BJ (cell line): ENCODE measurements around the gene WNT11. TPM values are rescaled to one million over a fixed set of nuclear protein-coding genes. Genes with fewer than 3 reads are reported as not detected.

ENCODE experiments used
- CTCF ChIA-PET: fragments of 350-600 bp; formaldehyde crosslinking; extraction: SDS; loops from one replicate; lab custom pipeline; 2021; ENCODE audit warnings: antibody characterized with exemption, inconsistent platforms; lab: Yijun Ruan, JAX
- POLR2A ChIA-PET: fragments of 300-600 bp; sonication (Branson Sonifier 250); formaldehyde crosslinking; extraction: SDS; loops from one replicate; lab custom pipeline; 2021; ENCODE audit warnings: antibody characterized with exemption; lab: Charles Lee
- DNase-seq: peaks from one replicate; pipeline ENCODE4 v3.0.0-alpha.2; 2011; ENCODE audit warnings: low read depth
- H3K27me3 ChIP-seq: 2 replicates; pipeline ENCODE4 v1.6.0; 2011; ENCODE audit warnings: low read length; ENCODE audit not compliant: control insufficient read depth, insufficient read depth
- H3K36me3 ChIP-seq: 2 replicates; pipeline ENCODE4 v1.5.1; 2011; ENCODE audit warnings: low read length; ENCODE audit not compliant: control insufficient read depth, insufficient read depth
- H3K4me3 ChIP-seq: 2 replicates; pipeline ENCODE4 v1.5.1; 2011; ENCODE audit warnings: low read depth, mild to moderate bottlenecking, control low read depth, low read length
- polyA plus RNA-seq: library from polyadenylated mRNA; depleted of rRNA; stranded (reverse); fragments of >200 nt; gene quantifications from 2 replicates; pipeline ENCODE4 v1.2.3, GENCODE V29; 2011
- TF ChIP-seq, protein P1 (sequence below): IDR thresholded peaks from 2 replicates; pipeline ENCODE4 v1.5.1; 2011; ENCODE audit warnings: low read depth, mild to moderate bottlenecking, control low read depth, inconsistent platforms, low read length, moderate library complexity; ENCODE audit not compliant: insufficient read depth

Gene WNT11
- polyA plus RNA-seq, 1 experiment, result 0.25 TPM

DNA sequence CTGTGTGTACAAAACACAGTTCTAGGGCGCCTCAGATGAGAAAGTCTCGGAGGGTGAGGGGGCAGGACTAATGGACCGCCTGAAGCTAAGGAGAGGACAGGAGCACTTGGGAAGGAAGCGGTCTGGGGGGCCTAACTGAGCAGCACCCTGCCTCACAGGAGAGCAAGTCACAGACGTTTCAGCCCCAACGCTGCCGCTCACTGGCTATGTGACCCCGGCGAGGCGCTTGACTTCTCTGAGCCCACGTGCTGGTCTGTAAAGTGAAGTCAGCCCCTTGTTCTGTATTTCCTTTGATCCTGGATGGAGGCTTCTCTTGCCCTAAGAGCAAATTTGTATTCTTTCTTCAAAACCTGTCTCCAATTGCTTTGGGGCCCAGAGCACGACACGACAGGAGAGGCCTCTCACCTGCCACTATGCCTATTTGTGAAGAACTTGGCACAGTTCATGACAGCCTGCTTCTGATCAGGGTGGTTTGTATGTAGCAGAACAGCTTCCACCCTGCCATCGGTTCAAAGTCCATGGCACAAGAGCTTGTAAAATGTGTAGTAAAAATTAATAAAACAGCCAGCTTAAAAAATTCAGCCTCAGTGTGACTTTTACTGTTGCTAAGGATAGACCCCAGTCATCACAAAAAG lies 59.1 kb downstream of the WNT11 start:
- CTCF ChIA-PET, result interaction anchor here (0.9 to 1.6 kb wide), 5 partner anchors 9 to 250 kb away, joined by 3 to 5 read pairs (median 3); no protein-coding TSS in a partner anchor

DNA sequence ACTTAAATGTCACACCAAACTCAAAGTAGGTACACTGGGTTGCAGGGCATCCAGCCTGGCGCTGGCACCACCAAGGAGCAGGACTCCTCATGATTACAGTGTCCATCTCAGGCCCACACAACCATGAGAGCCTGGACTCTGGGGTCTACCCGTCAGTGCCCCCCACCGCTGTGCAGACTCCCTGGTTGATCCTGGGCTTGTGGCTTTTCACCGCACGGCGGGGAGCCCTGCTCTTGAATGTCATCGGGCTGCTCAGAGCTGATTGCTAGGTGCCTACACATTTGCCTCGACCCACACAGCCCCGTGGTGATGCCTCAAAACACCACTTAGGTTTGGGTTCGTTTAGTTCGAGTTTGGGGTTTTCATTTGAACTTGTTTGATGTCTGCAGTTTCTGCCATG lies 63.0 kb downstream of the WNT11 start:
- POLR2A ChIA-PET, result interaction anchor here (0.6 kb wide), 1 partner anchor 10 kb away, joined by 3 read pairs; no protein-coding TSS in a partner anchor

More for the DNA sequence above, 59.1 kb downstream of the WNT11 start:
- no peak for DNase-seq
- TF ChIP-seq, protein P1, sequence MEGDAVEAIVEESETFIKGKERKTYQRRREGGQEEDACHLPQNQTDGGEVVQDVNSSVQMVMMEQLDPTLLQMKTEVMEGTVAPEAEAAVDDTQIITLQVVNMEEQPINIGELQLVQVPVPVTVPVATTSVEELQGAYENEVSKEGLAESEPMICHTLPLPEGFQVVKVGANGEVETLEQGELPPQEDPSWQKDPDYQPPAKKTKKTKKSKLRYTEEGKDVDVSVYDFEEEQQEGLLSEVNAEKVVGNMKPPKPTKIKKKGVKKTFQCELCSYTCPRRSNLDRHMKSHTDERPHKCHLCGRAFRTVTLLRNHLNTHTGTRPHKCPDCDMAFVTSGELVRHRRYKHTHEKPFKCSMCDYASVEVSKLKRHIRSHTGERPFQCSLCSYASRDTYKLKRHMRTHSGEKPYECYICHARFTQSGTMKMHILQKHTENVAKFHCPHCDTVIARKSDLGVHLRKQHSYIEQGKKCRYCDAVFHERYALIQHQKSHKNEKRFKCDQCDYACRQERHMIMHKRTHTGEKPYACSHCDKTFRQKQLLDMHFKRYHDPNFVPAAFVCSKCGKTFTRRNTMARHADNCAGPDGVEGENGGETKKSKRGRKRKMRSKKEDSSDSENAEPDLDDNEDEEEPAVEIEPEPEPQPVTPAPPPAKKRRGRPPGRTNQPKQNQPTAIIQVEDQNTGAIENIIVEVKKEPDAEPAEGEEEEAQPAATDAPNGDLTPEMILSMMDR, result no peak
- H3K4me3 ChIP-seq, result no peak overlapping the region
- POLR2A ChIA-PET, result no interaction called here
- H3K27me3 ChIP-seq, result no peaks in the 10 kb centered on the region; the same call in 1 of the 2 replicates
- no peaks in the 10 kb centered on the region for H3K36me3 ChIP-seq

DNA sequence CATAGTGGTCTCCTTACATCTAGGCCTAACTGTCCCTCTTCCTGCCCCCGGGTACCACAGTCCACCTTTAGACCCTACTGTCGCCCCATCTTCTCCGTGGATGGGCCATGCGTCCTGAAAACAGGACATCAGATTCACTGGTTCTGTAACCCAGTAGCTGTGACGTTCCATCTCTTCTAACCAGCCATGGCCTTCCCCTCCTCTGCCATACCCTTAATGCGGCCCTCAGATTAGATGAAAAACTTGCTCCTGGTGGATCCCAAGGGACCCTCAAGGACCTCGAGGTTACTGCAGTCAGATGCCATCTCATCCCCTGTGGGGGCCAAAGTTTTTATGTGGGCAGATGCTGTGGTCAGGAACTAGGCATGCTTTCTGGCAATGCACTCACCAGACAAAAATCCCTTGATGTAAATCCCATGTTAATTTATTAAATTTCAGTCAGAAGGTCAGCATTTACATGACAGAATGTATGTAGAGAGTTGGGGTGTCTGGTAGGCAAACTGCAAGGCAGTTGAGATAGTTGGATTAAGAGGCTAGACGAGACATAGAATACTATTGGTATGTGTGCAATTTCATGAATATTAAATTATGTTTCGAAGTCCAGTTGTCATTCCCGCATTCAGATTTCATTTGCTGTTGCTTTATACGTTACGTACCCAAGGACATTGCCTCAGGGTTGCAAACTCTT lies 64.3 kb downstream of the WNT11 start:
- ChIA-PET POLR2A (no interaction called here), CTCF (interaction anchor here (1.1 to 1.4 kb wide), 3 partner anchors 10 to 245 kb away, joined by 3 to 9 read pairs (median 3); no protein-coding TSS in a partner anchor)
- no peak for DNase-seq

More for the DNA sequence above, 63.0 kb downstream of the WNT11 start:
- DNase-seq, result no peak
- CTCF ChIA-PET, result interaction anchor here (0.5 to 1.8 kb wide), 3 partner anchors 9 to 333 kb away, joined by 3 to 6 read pairs (median 3); no protein-coding TSS in a partner anchor
- Histone ChIP-seq H3K27me3 (no peaks in the 10 kb centered on the region), H3K36me3 (no peaks in the 10 kb centered on the region), H3K4me3 (no peak overlapping the region)
- TF ChIP-seq, protein P1, result no peak

DNA sequence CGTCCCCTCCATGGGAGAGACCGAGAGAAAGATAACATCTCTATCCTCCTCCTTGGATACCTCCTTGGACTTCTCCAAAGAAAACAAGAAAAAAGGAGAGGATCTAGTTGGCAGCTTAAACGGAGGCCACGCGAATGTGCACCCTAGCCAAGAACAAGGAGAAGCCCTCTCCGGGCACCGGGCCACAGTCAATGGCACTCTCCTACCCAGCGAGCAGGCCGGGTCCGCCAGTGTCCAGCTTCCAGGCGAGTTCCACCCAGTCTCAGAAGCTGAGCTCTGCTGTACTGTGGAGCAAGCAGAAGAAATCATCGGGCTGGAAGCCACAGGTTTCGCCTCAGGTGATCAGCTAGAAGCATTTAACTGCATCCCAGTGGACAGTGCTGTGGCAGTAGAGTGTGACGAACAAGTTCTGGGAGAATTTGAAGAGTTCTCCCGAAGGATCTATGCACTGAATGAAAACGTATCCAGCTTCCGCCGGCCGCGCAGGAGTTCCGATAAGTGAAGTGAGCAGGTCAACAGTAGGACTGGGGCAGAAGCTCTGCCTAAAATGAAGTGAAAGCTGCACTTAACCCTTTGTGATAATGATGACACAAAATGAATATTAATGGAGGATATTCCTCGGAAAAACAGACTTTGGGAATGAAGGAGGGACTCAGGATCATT lies 65.3 kb downstream of the WNT11 start:
- H3K36me3 ChIP-seq, result no peaks in the 10 kb centered on the region
- TF ChIP-seq, protein P1, result no peak
- H3K27me3 ChIP-seq, result no peaks in the 10 kb centered on the region
- H3K4me3 ChIP-seq, result no peak overlapping the region
- ChIA-PET CTCF (interaction anchor here (1.1 to 1.4 kb wide), 2 partner anchors 10 to 11 kb away, joined by 3 to 9 read pairs; no protein-coding TSS in a partner anchor), POLR2A (no interaction called here)
- no peak for DNase-seq

More for the DNA sequence above, 64.3 kb downstream of the WNT11 start:
- TF ChIP-seq, protein P1, result no peak
- Histone ChIP-seq H3K36me3 (no peaks in the 10 kb centered on the region), H3K4me3 (no peak overlapping the region), H3K27me3 (no peaks in the 10 kb centered on the region)

DNA sequence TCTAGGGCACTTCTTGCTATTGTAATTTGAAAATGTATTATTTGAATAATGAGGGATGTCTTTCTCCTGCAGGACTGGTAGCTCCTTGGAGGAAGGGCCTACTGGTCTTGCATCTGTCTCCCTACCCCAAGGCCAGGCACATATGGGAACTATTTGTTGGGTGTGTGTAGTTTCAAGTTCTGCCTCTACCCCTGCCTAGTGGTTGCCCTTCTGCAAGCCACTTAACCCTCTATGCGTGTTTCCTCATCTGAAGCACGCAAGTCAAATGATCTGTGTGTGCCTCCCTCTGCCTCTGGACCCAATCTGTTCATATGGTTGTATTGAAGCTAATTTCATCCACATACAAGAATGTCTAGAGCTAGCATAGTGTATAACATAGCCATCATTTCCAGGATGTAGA lies 67.0 kb downstream of the WNT11 start:
- Histone ChIP-seq H3K4me3 (no peak overlapping the region), H3K36me3 (no peaks in the 10 kb centered on the region), H3K27me3 (no peaks in the 10 kb centered on the region)
- CTCF ChIA-PET, result no interaction called here
- DNase-seq, result no peak
- POLR2A ChIA-PET, result no interaction called here
- TF ChIP-seq, protein P1, result no peak
